Astrocyte (in vitro differentiated cells and primary cell): ENCODE data around the gene UBE2F.

Source experiments
- CTCF ChIP-seq: IDR thresholded peaks from 2 replicates; pipeline ENCODE4 v1.5.1; 2011; ENCODE audit warnings: low read depth, mild to moderate bottlenecking, inconsistent platforms, low read length, moderate library complexity; ENCODE audit not compliant: insufficient read depth
- EZH2 ChIP-seq: IDR thresholded peaks from 2 replicates; pipeline ENCODE4 v1.6.1; 2012; ENCODE audit warnings: mild to moderate bottlenecking, low read length, inconsistent platforms; ENCODE audit not compliant: insufficient read depth

- no peak for TF ChIP-seq CTCF
- no peak for TF ChIP-seq EZH2
These were observed 101.1 kb downstream of the UBE2F start for GRCh38 chr2:238067939-238068338.
